GDM1 (cell line): Measurements from ENCODE around the gene CPE.
"Not testable (repeated sequence)": the region's sequence is repeated elsewhere in the genome, so short reads cannot be mapped to it uniquely, and the experiment has no call there.

ENCODE experiments used
- DNase-seq: peaks from one replicate; lab custom pipeline; 2025; lab: John Stamatoyannopoulos, UW

Gene CPE

GRCh38 chr4:165378745-165379677 lies at the start of gene CPE:
CPE (plus strand) TSS chr4:165379008; CDS start chr4:165379222, 214 bp downstream.
- no peak for DNase-seq

GRCh38 chr4:165330071-165330470 lies 48.7 kb upstream of the CPE start:
- no peak for DNase-seq

DNA sequence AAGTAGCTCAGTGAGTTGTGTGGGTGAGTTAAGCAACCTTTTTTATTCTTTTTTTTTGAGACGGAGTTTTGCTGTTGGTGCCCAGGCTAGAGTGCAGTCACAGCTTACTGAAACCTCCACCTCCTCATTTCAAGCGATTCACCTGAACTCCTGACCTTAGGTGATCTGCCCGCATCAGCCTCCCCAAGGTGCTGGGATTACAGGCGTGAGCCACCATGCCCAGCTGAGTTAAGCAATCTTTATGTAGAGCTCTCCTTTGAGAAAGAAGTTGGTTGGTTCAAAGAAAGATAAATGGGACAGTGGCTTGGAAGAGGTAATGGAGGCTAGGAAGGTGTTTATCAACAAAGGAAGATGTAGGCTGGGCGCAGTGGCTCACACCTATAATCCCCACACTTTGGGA lies 48.1 kb upstream of the CPE start:
- no peak for DNase-seq

DNA sequence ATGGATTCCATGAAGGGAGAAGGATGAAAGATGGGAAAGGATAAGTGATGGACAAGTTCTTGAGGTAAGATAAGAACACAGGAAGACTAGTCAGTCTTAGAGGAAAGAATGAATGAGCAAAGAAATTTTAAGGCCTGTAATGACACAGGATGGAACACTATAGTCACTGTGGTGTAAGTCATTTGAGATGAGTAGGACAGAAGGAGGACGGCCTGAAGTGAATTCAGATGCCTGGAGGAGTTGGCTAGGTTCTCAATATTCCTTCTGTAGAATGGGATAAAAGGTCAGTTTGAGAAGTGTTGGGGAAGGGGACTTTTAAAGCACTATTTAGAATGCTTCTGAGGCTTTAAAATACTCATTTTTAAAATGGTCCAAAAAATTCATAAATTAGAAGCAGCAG lies 47.4 kb upstream of the CPE start:
- DNase-seq, result no peak

- DNase-seq, result no peak
These were observed 47.0 kb upstream of the CPE start for GRCh38 chr4:165331823-165332222.

DNA sequence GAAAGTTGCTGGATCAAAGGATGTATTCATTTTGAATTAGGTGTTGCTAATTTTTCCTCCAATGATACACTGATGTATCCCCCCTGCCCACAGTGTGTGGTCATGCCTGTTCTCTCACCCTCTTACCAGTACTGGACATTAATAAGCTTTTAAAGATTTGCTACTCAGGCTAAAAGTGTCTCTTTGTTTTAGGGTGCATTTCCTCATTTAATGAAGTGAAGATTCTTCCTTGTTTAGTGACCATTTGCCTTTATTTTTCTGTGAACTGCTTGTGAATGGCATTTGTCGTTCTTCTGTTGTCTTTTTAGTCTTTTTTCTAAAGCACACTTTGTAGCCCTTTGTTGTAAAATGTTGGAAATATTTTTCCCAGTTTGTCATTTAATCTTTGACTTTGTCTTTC lies 46.3 kb upstream of the CPE start:
- DNase-seq, result no peak

GRCh38 chr4:165335163-165335703 lies 43.6 kb upstream of the CPE start:
- no peak for DNase-seq

DNA sequence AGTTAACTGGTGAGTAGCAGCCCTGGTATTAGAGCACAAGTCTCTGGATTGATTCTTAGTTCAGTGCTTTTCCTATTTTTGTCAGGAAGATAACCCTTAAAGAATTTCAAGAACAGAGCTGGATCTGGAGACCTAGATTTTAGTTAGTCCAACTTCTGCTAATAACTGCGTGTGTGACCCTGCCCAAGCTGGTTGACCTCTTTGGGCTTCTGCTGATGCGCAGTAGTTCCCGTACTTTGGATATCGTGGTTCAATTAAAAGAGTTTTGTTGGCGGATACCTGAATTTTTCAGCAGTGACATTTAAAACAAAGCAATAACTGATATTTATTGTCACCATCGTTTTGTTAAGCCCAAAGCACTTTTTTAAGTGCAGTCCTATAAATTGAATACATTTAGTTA lies 42.1 kb upstream of the CPE start:
- DNase-seq, result no peak

- not testable (repeated sequence) for DNase-seq
These were observed 36.5 kb upstream of the CPE start for GRCh38 chr4:165342340-165342739.

DNA sequence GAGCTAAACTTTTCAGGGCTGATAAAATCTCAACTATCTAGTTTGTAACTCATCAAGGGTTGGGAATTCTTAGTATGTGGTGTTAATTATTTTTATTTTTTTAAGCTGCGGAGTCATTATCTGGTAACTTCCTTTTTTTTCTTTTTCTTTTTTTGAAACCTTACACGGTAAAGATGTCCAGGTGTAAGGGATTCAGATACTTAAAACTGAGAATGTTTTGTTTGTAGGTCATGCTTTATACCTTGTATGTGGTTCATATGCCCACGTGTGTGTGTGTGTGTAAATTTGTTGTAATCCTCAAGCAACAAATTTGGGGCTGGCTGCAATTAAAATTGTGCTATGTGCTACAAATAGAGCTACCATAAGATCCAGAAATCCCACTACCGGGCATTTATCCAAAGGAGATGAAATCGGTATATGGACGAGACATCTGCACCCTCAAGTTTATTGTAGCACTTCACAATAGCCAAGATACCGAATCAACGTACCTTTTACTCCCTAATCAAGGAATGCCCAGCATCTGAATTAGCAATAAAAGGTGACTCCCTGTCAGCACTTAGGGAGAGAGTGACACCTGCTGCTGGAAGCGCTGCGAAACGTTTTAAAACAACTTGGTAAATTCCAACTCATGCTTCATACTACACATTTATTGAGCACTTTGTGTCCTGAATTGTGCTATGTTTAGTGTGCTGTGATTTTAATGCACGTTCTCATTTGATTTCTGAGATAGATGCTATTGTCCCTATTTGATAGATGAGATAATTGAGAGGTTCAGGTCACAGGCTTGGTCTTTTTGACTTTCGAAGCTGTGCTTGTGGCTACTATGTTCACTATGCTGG lies 35.2 kb upstream of the CPE start:
- no peak for DNase-seq

DNA sequence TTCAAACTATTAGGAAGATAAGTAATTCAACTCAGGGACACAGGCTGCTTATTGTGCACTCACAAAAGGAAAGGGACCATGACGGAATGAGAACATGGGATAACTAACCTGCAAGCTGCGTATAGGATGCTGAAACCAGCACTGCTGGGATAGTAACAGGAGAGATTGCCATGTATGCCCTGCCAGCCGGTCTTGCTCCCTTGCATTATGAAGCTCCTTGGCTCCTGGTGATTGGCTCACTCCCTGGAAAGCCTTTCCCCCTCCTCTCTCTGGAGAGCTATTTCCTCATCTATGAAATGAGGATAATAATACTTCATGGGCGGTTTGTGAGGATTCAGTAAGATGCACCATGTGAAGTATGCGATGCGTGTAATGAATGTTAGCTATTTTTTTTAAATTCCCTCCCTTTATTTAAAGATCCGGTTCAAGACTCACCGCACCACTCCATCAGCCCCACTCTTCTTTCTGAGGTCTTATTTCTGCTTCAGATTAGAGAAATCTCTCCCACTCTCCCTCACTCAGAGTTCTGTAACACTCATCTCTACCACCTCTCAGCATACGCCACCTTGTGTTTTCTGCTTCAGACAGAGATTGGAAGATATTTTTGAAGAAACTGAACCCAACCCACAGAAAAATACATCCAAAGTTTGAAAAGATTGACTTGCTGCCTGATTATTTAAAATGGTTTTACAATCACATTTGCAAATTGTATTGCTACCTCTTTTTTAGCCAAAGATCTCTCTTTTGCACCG lies 33.0 kb upstream of the CPE start:
- DNase-seq, result no peak

- no peak for DNase-seq
These were observed 30.9 kb upstream of the CPE start for GRCh38 chr4:165347647-165348569.

- DNase-seq, result no peak
These were observed 27.3 kb upstream of the CPE start for GRCh38 chr4:165351359-165352130.

- DNase-seq, result no peak
These were observed 22.9 kb upstream of the CPE start for GRCh38 chr4:165355900-165356300.

GRCh38 chr4:165359506-165359905 lies 19.3 kb upstream of the CPE start:
- no peak for DNase-seq

DNA sequence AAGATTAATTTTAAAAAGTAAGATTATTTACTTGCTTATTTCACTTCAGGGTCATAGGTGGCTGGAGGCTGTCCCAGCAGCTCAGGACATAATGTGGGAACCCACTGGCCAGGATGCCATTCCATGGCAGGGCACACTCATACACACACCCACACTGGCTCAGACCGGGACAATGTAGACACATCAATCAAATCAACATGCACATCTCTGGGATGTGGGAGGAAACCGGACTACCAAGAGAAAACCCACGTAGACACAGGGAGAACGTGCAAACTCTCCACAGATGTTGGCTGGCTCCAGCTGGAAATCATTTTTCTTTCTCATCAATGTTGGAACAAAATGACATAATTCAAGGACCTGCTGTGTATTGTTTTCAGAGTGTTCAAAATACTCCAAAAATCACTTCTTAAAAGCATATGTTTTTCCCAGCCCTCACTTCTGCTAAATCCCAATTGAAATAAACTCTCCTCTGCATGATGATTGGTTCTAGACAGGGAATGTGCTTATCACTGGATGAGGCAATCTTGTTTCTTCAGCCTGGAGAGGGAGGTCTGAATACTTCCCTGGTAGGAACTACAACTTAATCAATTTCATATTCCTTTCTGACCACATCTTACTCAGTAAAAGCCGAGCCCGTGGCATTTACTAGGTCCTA lies 18.6 kb upstream of the CPE start:
- no peak for DNase-seq

GRCh38 chr4:165360985-165361670 lies 17.7 kb upstream of the CPE start:
- DNase-seq, result no peak

- DNase-seq, result no peak
These were observed 17.0 kb upstream of the CPE start for GRCh38 chr4:165361810-165362209.
